GM23248 (cell line): ENCODE data around the gene NOTCH1. TPM values are rescaled to one million over a fixed set of nuclear protein-coding genes. Genes with fewer than 3 reads are reported as not detected.

ENCODE experiments used
- DNase-seq: peaks from one replicate; pipeline ENCODE4 v3.0.0-alpha.2; 2015
- H2AFZ ChIP-seq: fragments of 200-600 bp; sonication (generic); 2 replicates; pipeline ENCODE4 v1.6.1; 2016; ENCODE audit warnings: antibody characterized with exemption
- H3F3A ChIP-seq: fragments of 200-600 bp; sonication (generic); 2 replicates; pipeline ENCODE4 v1.6.1; 2016; ENCODE audit warnings: mild to moderate bottlenecking, antibody characterized with exemption, mixed run types; ENCODE audit not compliant: insufficient read depth
- H3K27ac ChIP-seq: fragments of 200-600 bp; sonication (generic); 2 replicates; pipeline ENCODE4 v1.5.1; 2016; ENCODE audit warnings: mild to moderate bottlenecking
- H3K27me3 ChIP-seq: fragments of 200-600 bp; sonication (generic); replicated peaks from 2 replicates; pipeline ENCODE4 v1.6.1; 2016; ENCODE audit warnings: mild to moderate bottlenecking; ENCODE audit not compliant: insufficient read depth
- H3K36me3 ChIP-seq: fragments of 200-600 bp; sonication (generic); 2 replicates; pipeline ENCODE4 v1.6.1; 2016; ENCODE audit warnings: low read depth, mild to moderate bottlenecking
- H3K4me1 ChIP-seq: fragments of 200-600 bp; sonication (generic); 2 replicates; pipeline ENCODE4 v1.6.1; 2016; ENCODE audit warnings: mild to moderate bottlenecking; ENCODE audit not compliant: insufficient read depth
- H3K4me2 ChIP-seq: fragments of 200-600 bp; sonication (generic); one replicate; pipeline ENCODE4 v1.6.1; 2016; ENCODE audit warnings: mild to moderate bottlenecking; ENCODE audit not compliant: unreplicated experiment
- H3K4me3 ChIP-seq: fragments of 200-600 bp; sonication (generic); 2 replicates; pipeline ENCODE4 v1.5.1; 2016; ENCODE audit warnings: mild to moderate bottlenecking
- H3K79me2 ChIP-seq: fragments of 200-600 bp; sonication (generic); 2 replicates; pipeline ENCODE4 v1.6.1; 2016; ENCODE audit warnings: mild to moderate bottlenecking; ENCODE audit not compliant: insufficient read depth
- H3K9ac ChIP-seq: fragments of 200-600 bp; sonication (generic); 2 replicates; pipeline ENCODE4 v1.6.1; 2016; ENCODE audit warnings: mild to moderate bottlenecking
- H3K9me2 ChIP-seq: fragments of 200-600 bp; sonication (generic); 2 replicates; pipeline ENCODE4 v1.6.1; 2016; ENCODE audit warnings: mixed run types, mild to moderate bottlenecking, moderate library complexity; ENCODE audit not compliant: insufficient read depth
- H3K9me3 ChIP-seq: fragments of 200-600 bp; sonication (generic); one replicate; pipeline ENCODE4 v1.6.1; 2017; ENCODE audit warnings: low read depth
- H4K20me1 ChIP-seq: fragments of 200-600 bp; sonication (generic); 2 replicates; pipeline ENCODE4 v1.6.0; 2016; ENCODE audit not compliant: insufficient read depth
- EZH2 ChIP-seq: fragments of 200-600 bp; sonication (generic); IDR thresholded peaks from 2 replicates; pipeline ENCODE4 v1.6.1; 2018; ENCODE audit warnings: antibody characterized with exemption, mild to moderate bottlenecking; ENCODE audit not compliant: insufficient read depth, poor library complexity, severe bottlenecking
- EZH2phosphoT487 ChIP-seq: fragments of 200-600 bp; sonication (generic); IDR thresholded peaks from 2 replicates; pipeline ENCODE4 v1.6.1; 2018; ENCODE audit warnings: antibody characterized with exemption, moderate library complexity, mild to moderate bottlenecking, low read depth; ENCODE audit not compliant: insufficient read depth
- WGBS, 2 experiments: methylation state at CpG; one replicate each; pipeline ENCODE4 v1.1.6; 2015 to 2017; ENCODE audit warnings: low lambda C conversion rate in 2 of 2, low coverage in 1 of 2; ENCODE audit errors: missing lambda C conversion rate in 2 of 2; 5-methylcytosine and 5-hydroxymethylcytosine counted together
- in situ Hi-C: fragments of 300-500 bp; cut with MboI; formaldehyde crosslinking; loops from 2 replicates; pipeline ENCODE4 v1.15.0; 2020
- polyA plus RNA-seq: library from polyadenylated mRNA; unstranded; fragments of >200 nt; fragmentation: Nextera tagmentation; extraction: Ambion mirVana; gene quantifications from 2 replicates; pipeline ENCODE4 v1.2.1, GENCODE V29; 2016
- total RNA-seq: library from RNA; depleted of rRNA; stranded (reverse); fragments of >200 nt; shearing (Covaris generic); gene quantifications from 2 replicates; pipeline ENCODE4 v1.2.3, GENCODE V29; 2014

NOTCH1 gene
- total and polyA plus RNA-seq, 2 experiments from 2014 or later: 1.5 to 5.7 TPM

GRCh38 chr9:136456258-136456657, 89.6 kb downstream of the NOTCH1 start:
- no peaks in the 10 kb centered on the region for H3K27me3 ChIP-seq
- no peaks in the 10 kb centered on the region for H3F3A ChIP-seq
- H3K4me2 ChIP-seq: no peak overlapping the region
- no peak overlapping the region for H2AFZ ChIP-seq
- no peak overlapping the region for H3K27ac ChIP-seq
- no peaks in the 10 kb centered on the region for H3K9me2 ChIP-seq
- DNase-seq: no peak
- no peak for TF ChIP-seq EZH2phosphoT487
- no peak for TF ChIP-seq EZH2
- H3K9me3 ChIP-seq: no peaks in the 10 kb centered on the region
- peaks cover 33% of the 10 kb centered on the region for H3K79me2 ChIP-seq
- no peaks in the 10 kb centered on the region for H4K20me1 ChIP-seq
- in situ Hi-C loops: no loop called here
- H3K4me1 ChIP-seq: no peaks in the 10 kb centered on the region
- H3K4me3 ChIP-seq: no peak overlapping the region
- H3K9ac ChIP-seq: no peak overlapping the region
- peaks cover 53% of the 10 kb centered on the region for H3K36me3 ChIP-seq
- WGBS, 2 experiments: 69 to 73% methylated on average over 9 of the region's 9 CpGs

DNA sequence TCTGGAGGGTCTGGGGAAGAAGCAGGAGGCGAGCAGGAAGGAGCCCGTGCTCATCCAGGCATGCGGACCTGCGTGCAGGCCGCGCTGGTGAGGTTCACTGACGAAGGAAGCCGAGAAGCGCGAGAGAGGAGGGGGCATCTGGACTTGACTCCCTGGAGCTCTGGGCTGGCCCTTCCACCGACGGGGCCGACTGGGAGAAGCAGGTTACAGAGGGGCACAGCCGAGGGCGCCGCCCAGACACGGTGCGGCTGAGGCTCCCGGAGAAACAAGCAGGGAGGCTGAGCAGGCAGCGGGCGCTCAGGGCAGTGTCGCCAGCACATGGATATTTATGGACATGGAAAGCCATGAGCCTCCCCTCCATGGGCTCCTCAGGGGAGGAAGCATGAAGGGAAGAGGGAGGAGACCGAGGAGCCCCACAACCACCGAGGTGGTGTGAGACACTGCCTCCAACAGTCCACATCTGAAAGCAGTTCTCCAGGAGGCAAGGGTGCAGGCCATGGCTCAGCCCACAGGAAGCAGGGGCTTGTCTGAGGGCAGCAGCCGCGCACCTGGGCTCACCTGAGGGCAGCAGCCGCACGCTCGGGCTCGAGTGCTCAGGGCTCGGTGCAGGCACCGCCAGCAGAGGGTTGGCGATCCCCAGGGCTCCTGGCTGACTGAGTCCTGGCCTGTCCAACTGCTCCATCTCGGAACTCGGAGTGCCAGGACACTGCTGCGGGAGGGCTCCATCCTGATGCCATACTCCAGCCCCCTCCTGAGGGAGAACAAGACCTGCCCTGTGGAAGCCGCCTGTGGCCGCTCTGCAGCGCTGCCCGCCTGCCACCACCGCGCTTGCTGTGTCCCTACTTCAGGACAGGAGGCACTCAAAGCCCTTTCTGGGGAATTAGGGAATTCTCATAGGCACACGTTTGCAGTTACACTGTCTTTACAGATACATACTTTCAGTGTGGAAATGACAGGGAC, 90.5 kb downstream of the NOTCH1 start:
- H3K4me3 ChIP-seq: no peak overlapping the region
- H4K20me1 ChIP-seq: no peaks in the 10 kb centered on the region
- no peak overlapping the region for H3K9ac ChIP-seq
- H3F3A ChIP-seq: no peaks in the 10 kb centered on the region
- no peaks in the 10 kb centered on the region for H3K4me1 ChIP-seq
- no peak overlapping the region for H2AFZ ChIP-seq
- peaks cover 27% of the 10 kb centered on the region for H3K79me2 ChIP-seq
- peaks cover 46% of the 10 kb centered on the region for H3K36me3 ChIP-seq
- in situ Hi-C loops: no loop called here
- TF ChIP-seq EZH2: no peak
- TF ChIP-seq EZH2phosphoT487: no peak
- H3K4me2 ChIP-seq: no peak overlapping the region
- no peaks in the 10 kb centered on the region for H3K9me2 ChIP-seq
- H3K27ac ChIP-seq: no peak overlapping the region
- no peaks in the 10 kb centered on the region for H3K27me3 ChIP-seq
- DNase-seq: no peak
- WGBS, 2 experiments: 95% methylated on average over 42 of the region's 43 CpGs
- H3K9me3 ChIP-seq: no peaks in the 10 kb centered on the region

DNA sequence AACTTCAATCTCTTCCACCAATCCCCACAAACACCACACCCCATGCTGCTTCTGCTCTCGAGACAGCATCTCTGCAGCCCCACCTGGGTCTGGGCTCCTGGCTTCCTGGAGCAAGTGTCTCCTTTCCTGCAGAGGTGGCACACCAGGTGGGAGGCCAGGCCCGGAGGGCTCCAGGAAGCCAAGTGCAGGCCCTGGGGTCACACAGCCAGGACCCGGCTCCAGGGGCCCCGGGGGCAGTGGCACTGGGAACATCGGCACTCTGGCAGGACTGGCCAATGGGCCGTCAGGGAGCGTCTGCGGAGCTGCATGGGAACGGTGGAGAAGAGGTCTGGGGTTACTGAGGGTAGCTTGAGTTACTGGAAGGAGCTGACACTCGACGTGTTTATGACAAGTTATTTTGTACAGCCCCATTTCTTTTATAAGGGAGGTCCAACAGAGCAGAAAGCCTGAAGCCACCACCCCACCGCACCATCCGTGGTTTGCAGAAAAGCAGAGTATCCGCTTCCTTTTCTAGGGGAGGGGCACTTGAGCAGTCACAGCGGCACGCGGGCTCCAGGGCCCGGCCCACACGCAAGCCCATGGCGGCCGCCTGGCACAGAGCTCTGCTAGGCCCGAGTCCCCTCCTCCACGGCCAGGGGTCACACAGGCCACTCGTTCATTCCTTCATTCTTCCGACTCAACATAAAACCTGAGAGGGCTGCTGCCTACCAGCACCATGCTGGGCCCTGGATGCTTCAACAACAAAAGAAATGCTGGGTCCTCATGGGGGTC, 91.6 kb downstream of the NOTCH1 start:
- Histone ChIP-seq H3K4me2 (no peak overlapping the region), H2AFZ (no peak overlapping the region), H3F3A (0 out of 2 replicates have a peak, but pooled peaks cover 4% of the 10 kb centered on the region), H3K27me3 (no peaks in the 10 kb centered on the region), H3K27ac (no peak overlapping the region), H3K79me2 (peaks cover 30% of the 10 kb centered on the region; the same call in 1 of the 2 replicates), H3K4me3 (no peak overlapping the region), H3K9ac (no peak overlapping the region), H3K9me2 (no peaks in the 10 kb centered on the region), H3K36me3 (peaks cover 47% of the 10 kb centered on the region), H4K20me1 (no peaks in the 10 kb centered on the region), H3K4me1 (no peaks in the 10 kb centered on the region), H3K9me3 (no peaks in the 10 kb centered on the region)
- DNase-seq: no peak
- TF ChIP-seq EZH2: no peak
- no peak for TF ChIP-seq EZH2phosphoT487
- 94 to 96% methylated on average over 25 of the region's 25 CpGs for WGBS, 2 experiments
- in situ Hi-C loops: no loop called here

DNA sequence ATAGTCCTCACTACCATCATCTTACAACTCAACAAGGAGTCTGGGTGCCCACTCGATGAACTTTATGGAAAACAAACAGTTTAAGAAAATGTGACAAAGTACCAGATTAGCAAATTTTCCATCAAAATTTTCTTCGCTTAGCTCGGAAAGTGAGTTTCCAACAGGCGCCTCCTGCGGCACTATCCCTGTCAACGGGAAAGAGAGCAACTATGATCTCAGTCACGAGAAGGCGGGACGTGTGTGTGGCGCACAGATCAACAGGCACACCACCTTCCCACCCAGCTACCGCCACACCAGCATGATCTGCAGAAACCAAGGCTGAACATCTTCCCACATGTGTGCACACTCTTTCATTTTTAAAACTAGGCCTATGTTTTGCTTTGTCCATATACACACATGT, 92.5 kb downstream of the NOTCH1 start:
- Histone ChIP-seq H3K4me1 (no peaks in the 10 kb centered on the region), H3K27ac (no peak overlapping the region), H3K4me3 (no peak overlapping the region), H3K9me2 (no peaks in the 10 kb centered on the region), H2AFZ (no peak overlapping the region), H3K27me3 (no peaks in the 10 kb centered on the region), H4K20me1 (no peaks in the 10 kb centered on the region), H3K79me2 (peaks cover 24% of the 10 kb centered on the region; the same call in 1 of the 2 replicates), H3K9ac (no peak overlapping the region), H3K9me3 (no peaks in the 10 kb centered on the region), H3K4me2 (no peak overlapping the region), H3F3A (0 out of 2 replicates have a peak, but pooled peaks cover 4% of the 10 kb centered on the region), H3K36me3 (peaks cover 40% of the 10 kb centered on the region)
- TF ChIP-seq EZH2 (no peak), EZH2phosphoT487 (no peak)
- no peak for DNase-seq
- WGBS, 2 experiments: 90 to 91% methylated on average over 11 of the region's 11 CpGs
- in situ Hi-C loops: no loop called here
